Measurements from ENCODE around the gene HPGDS.

Gene HPGDS

GRCh38 chr4:94358101-94358500 lies 15.5 kb upstream of the HPGDS start:
- Histone ChIP-seq H3K27ac (ENCODE audit: low read depth, low read length) (no peak overlapping the region), H3K36me3 (ENCODE audit: control insufficient read depth, low read length) (no peaks in the 10 kb centered on the region)

GRCh38 chr4:94357624-94358023 lies 15.0 kb upstream of the HPGDS start:
- TF ChIP-seq CTCF (IDR thresholded peaks at IDR 0.05; ENCODE audit: low read depth, low read length, poor library complexity, severe bottlenecking) (no peak), EZH2phosphoT487 (IDR thresholded peaks at IDR 0.05; ENCODE audit: borderline replicate concordance, low read length) (no peak)
- no peak overlapping the region for H3K4me2 ChIP-seq (ENCODE audit: low read length)

More at GRCh38 chr4:94358101-94358500, 15.5 kb upstream of the HPGDS start:
- Histone ChIP-seq H3K4me2 (ENCODE audit: low read length) (no peak overlapping the region), H3K4me1 (ENCODE audit: control insufficient read depth, low read length) (no peaks in the 10 kb centered on the region), H3F3A (ENCODE audit: control insufficient read depth, insufficient read depth) (no peaks in the 10 kb centered on the region), H3K4me3 (ENCODE audit: low read length) (no peak overlapping the region), H3K27me3 (ENCODE audit: control insufficient read depth, low read length) (no peaks in the 10 kb centered on the region), H4K20me1 (ENCODE audit: control insufficient read depth, insufficient read depth, low read depth, low read length) (no peaks in the 10 kb centered on the region), H3K79me2 (ENCODE audit: control insufficient read depth, low read length) (no peaks in the 10 kb centered on the region), H3K9me3 (ENCODE audit: control insufficient read depth, insufficient read depth, low read length) (no peaks in the 10 kb centered on the region), H3K9me2 (replicated peaks; ENCODE audit: control insufficient read depth, low read length) (no peaks in the 10 kb centered on the region)
- TF ChIP-seq CTCF (IDR thresholded peaks at IDR 0.05; ENCODE audit: low read depth, low read length, poor library complexity, severe bottlenecking) (no peak), EZH2phosphoT487 (IDR thresholded peaks at IDR 0.05; ENCODE audit: borderline replicate concordance, low read length) (no peak)

GRCh38 chr4:94356444-94356843 lies 13.8 kb upstream of the HPGDS start:
- Histone ChIP-seq H3K36me3 (ENCODE audit: control insufficient read depth, low read length) (no peaks in the 10 kb centered on the region), H3K79me2 (ENCODE audit: control insufficient read depth, low read length) (no peaks in the 10 kb centered on the region), H3K27me3 (ENCODE audit: control insufficient read depth, low read length) (peaks cover 5% of the 10 kb centered on the region; the same call in 1 of the 2 replicates), H3K4me2 (ENCODE audit: low read length) (no peak overlapping the region), H3K4me1 (ENCODE audit: control insufficient read depth, low read length) (no peaks in the 10 kb centered on the region), H3K4me3 (ENCODE audit: low read length) (no peak overlapping the region), H3F3A (ENCODE audit: control insufficient read depth, insufficient read depth) (no peaks in the 10 kb centered on the region), H3K27ac (ENCODE audit: low read depth, low read length) (no peak overlapping the region), H4K20me1 (ENCODE audit: control insufficient read depth, insufficient read depth, low read depth, low read length) (no peaks in the 10 kb centered on the region), H3K9me2 (replicated peaks; ENCODE audit: control insufficient read depth, low read length) (no peaks in the 10 kb centered on the region), H3K9me3 (ENCODE audit: control insufficient read depth, insufficient read depth, low read length) (no peaks in the 10 kb centered on the region)
- TF ChIP-seq CTCF (IDR thresholded peaks at IDR 0.05; ENCODE audit: low read depth, low read length, poor library complexity, severe bottlenecking) (no peak), EZH2phosphoT487 (IDR thresholded peaks at IDR 0.05; ENCODE audit: borderline replicate concordance, low read length) (no peak)

More at GRCh38 chr4:94357624-94358023, 15.0 kb upstream of the HPGDS start:
- Histone ChIP-seq H3K4me3 (ENCODE audit: low read length) (no peak overlapping the region), H3K27ac (ENCODE audit: low read depth, low read length) (no peak overlapping the region), H3K4me1 (ENCODE audit: control insufficient read depth, low read length) (no peaks in the 10 kb centered on the region), H3F3A (ENCODE audit: control insufficient read depth, insufficient read depth) (no peaks in the 10 kb centered on the region), H3K36me3 (ENCODE audit: control insufficient read depth, low read length) (no peaks in the 10 kb centered on the region), H4K20me1 (ENCODE audit: control insufficient read depth, insufficient read depth, low read depth, low read length) (no peaks in the 10 kb centered on the region), H3K27me3 (ENCODE audit: control insufficient read depth, low read length) (no peaks in the 10 kb centered on the region), H3K9me2 (replicated peaks; ENCODE audit: control insufficient read depth, low read length) (no peaks in the 10 kb centered on the region), H3K79me2 (ENCODE audit: control insufficient read depth, low read length) (no peaks in the 10 kb centered on the region), H3K9me3 (ENCODE audit: control insufficient read depth, insufficient read depth, low read length) (no peaks in the 10 kb centered on the region)
